HCT116 (cell line): Measurements from ENCODE around the gene ALOXE3.

Experiments used
- EGR1 ChIP-seq: IDR thresholded peaks from 2 replicates; pipeline ENCODE4 v1.6.1; 2012; ENCODE audit warnings: low read depth
- EZH2 ChIP-seq: fragments of 200-600 bp; sonication (generic); IDR thresholded peaks from 2 replicates; pipeline ENCODE4 v1.6.1; 2017; ENCODE audit warnings: antibody characterized with exemption, mixed run types
- EZH2phosphoT487 ChIP-seq: fragments of 200-600 bp; IDR thresholded peaks from 2 replicates; pipeline ENCODE4 v1.6.1; 2018; ENCODE audit warnings: antibody characterized with exemption, borderline replicate concordance
- JUND ChIP-seq: IDR thresholded peaks from 2 replicates; pipeline ENCODE4 v1.6.1; 2012
- POLR2A ChIP-seq: IDR thresholded peaks from 2 replicates; pipeline ENCODE4 v1.7.0; 2011; ENCODE audit warnings: borderline replicate concordance; ENCODE audit not compliant: insufficient read depth, insufficient read length; ENCODE audit errors: extremely low read depth
- POLR2AphosphoS5 ChIP-seq: IDR thresholded peaks from 2 replicates; pipeline ENCODE4 v1.6.1; 2011; ENCODE audit warnings: mild to moderate bottlenecking, low read depth, low read length, moderate library complexity
- RAD21 ChIP-seq: IDR thresholded peaks from 2 replicates; pipeline ENCODE4 v1.6.1; 2012; ENCODE audit warnings: low read depth, mild to moderate bottlenecking
- SP1 ChIP-seq: IDR thresholded peaks from 2 replicates; pipeline ENCODE4 v1.6.1; 2012; ENCODE audit warnings: low read depth
- YY1 ChIP-seq: IDR thresholded peaks from 2 replicates; pipeline ENCODE4 v1.6.1; 2011; ENCODE audit warnings: low read length, low read depth, moderate library complexity, mild to moderate bottlenecking; ENCODE audit not compliant: insufficient replicate concordance; ENCODE audit errors: extremely low read depth
- ZFX ChIP-seq: fragments of 450-650 bp; IDR thresholded peaks from 2 replicates; pipeline ENCODE4 v1.6.1; 2017
- ZNF274 ChIP-seq: fragments of 200-500 bp; sonication (Bioruptor generic); IDR thresholded peaks from 2 replicates; pipeline ENCODE4 v1.6.1; 2014; ENCODE audit warnings: mild to moderate bottlenecking, low read depth, low read length, inconsistent platforms
- TF ChIP-seq, protein P1 (sequence below), 3 experiments: fragments of 200-600 bp in 1 of 3; sonication (generic) in 1 of 3; IDR thresholded peaks in 2 of 3; conservative IDR thresholded peaks in 1 of 3; 2 replicates each; pipeline ENCODE4 v1.5.1; 2012 to 2017; ENCODE audit warnings: low read depth in 2 of 3, low read length in 2 of 3, antibody characterized with exemption in 1 of 3, borderline replicate concordance in 1 of 3, control low read depth in 1 of 3, mild to moderate bottlenecking in 1 of 3, mixed read lengths in 1 of 3, mixed run types in 1 of 3, moderate library complexity in 1 of 3; ENCODE audit not compliant: insufficient read depth in 1 of 3
- TF ChIP-seq, protein P2 (sequence below): IDR thresholded peaks from 2 replicates; pipeline ENCODE4 v1.6.1; 2012; ENCODE audit warnings: low read depth
- TF ChIP-seq, protein P3 (sequence below): IDR thresholded peaks from 2 replicates; pipeline ENCODE4 v1.6.1; 2012

GRCh38 chr17:8164815-8165131 is 46.5 kb upstream of the ALOXE3 start:
- TF ChIP-seq, protein P1, sequence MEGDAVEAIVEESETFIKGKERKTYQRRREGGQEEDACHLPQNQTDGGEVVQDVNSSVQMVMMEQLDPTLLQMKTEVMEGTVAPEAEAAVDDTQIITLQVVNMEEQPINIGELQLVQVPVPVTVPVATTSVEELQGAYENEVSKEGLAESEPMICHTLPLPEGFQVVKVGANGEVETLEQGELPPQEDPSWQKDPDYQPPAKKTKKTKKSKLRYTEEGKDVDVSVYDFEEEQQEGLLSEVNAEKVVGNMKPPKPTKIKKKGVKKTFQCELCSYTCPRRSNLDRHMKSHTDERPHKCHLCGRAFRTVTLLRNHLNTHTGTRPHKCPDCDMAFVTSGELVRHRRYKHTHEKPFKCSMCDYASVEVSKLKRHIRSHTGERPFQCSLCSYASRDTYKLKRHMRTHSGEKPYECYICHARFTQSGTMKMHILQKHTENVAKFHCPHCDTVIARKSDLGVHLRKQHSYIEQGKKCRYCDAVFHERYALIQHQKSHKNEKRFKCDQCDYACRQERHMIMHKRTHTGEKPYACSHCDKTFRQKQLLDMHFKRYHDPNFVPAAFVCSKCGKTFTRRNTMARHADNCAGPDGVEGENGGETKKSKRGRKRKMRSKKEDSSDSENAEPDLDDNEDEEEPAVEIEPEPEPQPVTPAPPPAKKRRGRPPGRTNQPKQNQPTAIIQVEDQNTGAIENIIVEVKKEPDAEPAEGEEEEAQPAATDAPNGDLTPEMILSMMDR (IDR thresholded peaks at IDR 0.05 in 2 of 3, conservative IDR thresholded peaks at IDR 0.05 in 1 of 3; ENCODE audit: borderline replicate concordance in 1 of 3, insufficient read depth in 1 of 3, low read depth in 2 of 3, low read length in 2 of 3), result no peak
- TF ChIP-seq ZNF274, result no peak
- no peak for TF ChIP-seq POLR2A
- no peak for TF ChIP-seq ZFX
- TF ChIP-seq, protein P2, sequence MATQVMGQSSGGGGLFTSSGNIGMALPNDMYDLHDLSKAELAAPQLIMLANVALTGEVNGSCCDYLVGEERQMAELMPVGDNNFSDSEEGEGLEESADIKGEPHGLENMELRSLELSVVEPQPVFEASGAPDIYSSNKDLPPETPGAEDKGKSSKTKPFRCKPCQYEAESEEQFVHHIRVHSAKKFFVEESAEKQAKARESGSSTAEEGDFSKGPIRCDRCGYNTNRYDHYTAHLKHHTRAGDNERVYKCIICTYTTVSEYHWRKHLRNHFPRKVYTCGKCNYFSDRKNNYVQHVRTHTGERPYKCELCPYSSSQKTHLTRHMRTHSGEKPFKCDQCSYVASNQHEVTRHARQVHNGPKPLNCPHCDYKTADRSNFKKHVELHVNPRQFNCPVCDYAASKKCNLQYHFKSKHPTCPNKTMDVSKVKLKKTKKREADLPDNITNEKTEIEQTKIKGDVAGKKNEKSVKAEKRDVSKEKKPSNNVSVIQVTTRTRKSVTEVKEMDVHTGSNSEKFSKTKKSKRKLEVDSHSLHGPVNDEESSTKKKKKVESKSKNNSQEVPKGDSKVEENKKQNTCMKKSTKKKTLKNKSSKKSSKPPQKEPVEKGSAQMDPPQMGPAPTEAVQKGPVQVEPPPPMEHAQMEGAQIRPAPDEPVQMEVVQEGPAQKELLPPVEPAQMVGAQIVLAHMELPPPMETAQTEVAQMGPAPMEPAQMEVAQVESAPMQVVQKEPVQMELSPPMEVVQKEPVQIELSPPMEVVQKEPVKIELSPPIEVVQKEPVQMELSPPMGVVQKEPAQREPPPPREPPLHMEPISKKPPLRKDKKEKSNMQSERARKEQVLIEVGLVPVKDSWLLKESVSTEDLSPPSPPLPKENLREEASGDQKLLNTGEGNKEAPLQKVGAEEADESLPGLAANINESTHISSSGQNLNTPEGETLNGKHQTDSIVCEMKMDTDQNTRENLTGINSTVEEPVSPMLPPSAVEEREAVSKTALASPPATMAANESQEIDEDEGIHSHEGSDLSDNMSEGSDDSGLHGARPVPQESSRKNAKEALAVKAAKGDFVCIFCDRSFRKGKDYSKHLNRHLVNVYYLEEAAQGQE, result no peak
- no peak for TF ChIP-seq RAD21
- no peak for TF ChIP-seq EZH2
- no peak for TF ChIP-seq YY1
- no peak for TF ChIP-seq POLR2AphosphoS5
- no peak for TF ChIP-seq SP1
- TF ChIP-seq, protein P3, sequence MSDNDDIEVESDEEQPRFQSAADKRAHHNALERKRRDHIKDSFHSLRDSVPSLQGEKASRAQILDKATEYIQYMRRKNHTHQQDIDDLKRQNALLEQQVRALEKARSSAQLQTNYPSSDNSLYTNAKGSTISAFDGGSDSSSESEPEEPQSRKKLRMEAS, result no peak
- TF ChIP-seq EZH2phosphoT487, result no peak
- TF ChIP-seq EGR1, result no peak
- no peak for TF ChIP-seq JUND
